NCI-H2171 (cell line): ENCODE results near the gene MDH1.
"Not testable (repeated sequence)": the region's sequence is repeated elsewhere in the genome, so short reads cannot be mapped to it uniquely, and the experiment has no call there.

ENCODE experiments used
- DNase-seq: peaks from one replicate; lab custom pipeline; 2025; lab: John Stamatoyannopoulos, UW

The MDH1 gene

GRCh38 chr2:63588385-63589147 is at the start of gene MDH1, which contains the start of gene WDPCP:
Gene MDH1, plus strand, starts transcription at chr2:63588963. Its CDS starts 81 bp downstream, at chr2:63589044.
Gene WDPCP, minus strand, starts transcription at chr2:63588477. Its CDS starts 206 bp downstream, at chr2:63588271.
- peak; percentile 96 for DNase-seq

- no peak for DNase-seq
Observed at GRCh38 chr2:63539416-63540162, 49.2 kb upstream of the MDH1 start.

- no peak for DNase-seq
Observed at GRCh38 chr2:63544017-63544627, 44.6 kb upstream of the MDH1 start.

GRCh38 chr2:63545023-63545422 is 43.7 kb upstream of the MDH1 start:
- no peak for DNase-seq

- DNase-seq: no peak
Observed at GRCh38 chr2:63553049-63553448, 35.7 kb upstream of the MDH1 start.

- no peak for DNase-seq
Observed at GRCh38 chr2:63555299-63555698, 33.5 kb upstream of the MDH1 start.

- DNase-seq: no peak
Observed at GRCh38 chr2:63555931-63556330, 32.8 kb upstream of the MDH1 start.

GRCh38 chr2:63557819-63558218 is 30.9 kb upstream of the MDH1 start:
- not testable (repeated sequence) for DNase-seq

- not testable (repeated sequence) for DNase-seq
Observed at GRCh38 chr2:63558922-63559321, 29.8 kb upstream of the MDH1 start.

- DNase-seq: no peak
Observed at GRCh38 chr2:63562751-63563150, 26.0 kb upstream of the MDH1 start.

GRCh38 chr2:63569740-63570139 is 19.0 kb upstream of the MDH1 start:
- no peak for DNase-seq

- no peak for DNase-seq
Observed at GRCh38 chr2:63571291-63571690, 17.5 kb upstream of the MDH1 start.

- no peak for DNase-seq
Observed at GRCh38 chr2:63572001-63572400, 16.8 kb upstream of the MDH1 start.

GRCh38 chr2:63573026-63573425 is 15.7 kb upstream of the MDH1 start:
- not testable (repeated sequence) for DNase-seq

GRCh38 chr2:63573726-63574345 is 14.9 kb upstream of the MDH1 start:
- not testable (repeated sequence) for DNase-seq

GRCh38 chr2:63576546-63576945 is 12.2 kb upstream of the MDH1 start:
- DNase-seq: no peak

GRCh38 chr2:63578767-63579166 is 10.0 kb upstream of the MDH1 start:
- no peak for DNase-seq

GRCh38 chr2:63580651-63581297 is 8.0 kb upstream of the MDH1 start:
- no peak for DNase-seq

GRCh38 chr2:63581298-63581961 is 7.3 kb upstream of the MDH1 start:
- no peak for DNase-seq

GRCh38 chr2:63582873-63583272 is 5.9 kb upstream of the MDH1 start:
- DNase-seq: no peak

GRCh38 chr2:63587814-63588384 is 864 bp upstream of the MDH1 start:
- no peak for DNase-seq
